Neuron (in vitro differentiated cells): Measurements from ENCODE around the gene CFAP46.

Experiments
- H2AFZ ChIP-seq: one replicate; pipeline ENCODE4 v1.6.1; 2013; ENCODE audit warnings: low read depth, mild to moderate bottlenecking, inconsistent platforms, low read length, moderate library complexity
- H3K27me3 ChIP-seq: one replicate; pipeline ENCODE4 v1.6.1; 2013; ENCODE audit warnings: low read length; ENCODE audit not compliant: insufficient read depth
- H3K36me3 ChIP-seq: one replicate; pipeline ENCODE4 v1.6.1; 2013; ENCODE audit warnings: low read length; ENCODE audit not compliant: insufficient read depth
- H3K4me1 ChIP-seq: one replicate; pipeline ENCODE4 v1.6.1; 2013; ENCODE audit warnings: low read length; ENCODE audit not compliant: insufficient read depth
- H3K4me3 ChIP-seq: 2 replicates; pipeline ENCODE4 v1.5.1; 2013; ENCODE audit warnings: mild to moderate bottlenecking, low read length, moderate library complexity
- H3K9me3 ChIP-seq: one replicate; pipeline ENCODE4 v1.6.1; 2013; ENCODE audit warnings: low read length

The CFAP46 gene

GRCh38 chr10:132817701-132818211 is 124.6 kb downstream of the CFAP46 start:
- Histone ChIP-seq H3K4me3 (no peak overlapping the region), H3K36me3 (no peaks in the 10 kb centered on the region), H2AFZ (no peak overlapping the region), H3K9me3 (peaks cover 3% of the 10 kb centered on the region), H3K4me1 (no peaks in the 10 kb centered on the region), H3K27me3 (peaks cover 4% of the 10 kb centered on the region)

DNA sequence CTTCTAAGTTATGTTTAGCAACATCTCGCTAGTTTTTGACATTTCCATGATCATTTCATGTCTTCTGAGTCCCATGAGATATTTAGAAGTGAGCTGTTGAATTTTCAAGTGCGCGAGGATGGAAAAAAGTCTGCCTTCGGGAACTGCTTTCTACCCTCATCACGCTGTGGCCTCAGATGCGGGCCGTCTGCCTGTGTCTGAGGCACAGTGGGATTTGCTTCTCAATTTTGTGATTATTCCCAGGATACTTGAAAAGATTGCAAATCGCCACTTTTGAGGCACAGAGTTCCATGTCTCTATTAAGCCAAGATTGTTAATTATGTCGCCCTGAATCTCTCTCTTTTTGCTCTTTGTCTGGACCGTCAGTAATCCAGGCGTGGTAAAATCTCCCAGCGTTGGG is 125.7 kb downstream of the CFAP46 start:
- H3K4me3 ChIP-seq: no peak overlapping the region
- peaks cover 4% of the 10 kb centered on the region for H3K27me3 ChIP-seq
- no peaks in the 10 kb centered on the region for H3K36me3 ChIP-seq
- H3K4me1 ChIP-seq: no peaks in the 10 kb centered on the region
- peaks cover 3% of the 10 kb centered on the region for H3K9me3 ChIP-seq
- H2AFZ ChIP-seq: no peak overlapping the region

GRCh38 chr10:132815168-132815857 is 127.1 kb downstream of the CFAP46 start:
- no peaks in the 10 kb centered on the region for H3K4me1 ChIP-seq
- H3K36me3 ChIP-seq: no peaks in the 10 kb centered on the region
- H2AFZ ChIP-seq: no peak overlapping the region
- H3K27me3 ChIP-seq: peaks cover 4% of the 10 kb centered on the region
- peaks cover 3% of the 10 kb centered on the region for H3K9me3 ChIP-seq
- H3K4me3 ChIP-seq: no peak overlapping the region

- Histone ChIP-seq H3K27me3 (peaks cover 7% of the 10 kb centered on the region), H3K36me3 (no peaks in the 10 kb centered on the region), H3K4me1 (no peaks in the 10 kb centered on the region), H3K9me3 (peaks cover under 1% of the 10 kb centered on the region), H2AFZ (no peak overlapping the region), H3K4me3 (no peak overlapping the region)
Measured at GRCh38 chr10:132814469-132814856, 127.9 kb downstream of the CFAP46 start.

DNA sequence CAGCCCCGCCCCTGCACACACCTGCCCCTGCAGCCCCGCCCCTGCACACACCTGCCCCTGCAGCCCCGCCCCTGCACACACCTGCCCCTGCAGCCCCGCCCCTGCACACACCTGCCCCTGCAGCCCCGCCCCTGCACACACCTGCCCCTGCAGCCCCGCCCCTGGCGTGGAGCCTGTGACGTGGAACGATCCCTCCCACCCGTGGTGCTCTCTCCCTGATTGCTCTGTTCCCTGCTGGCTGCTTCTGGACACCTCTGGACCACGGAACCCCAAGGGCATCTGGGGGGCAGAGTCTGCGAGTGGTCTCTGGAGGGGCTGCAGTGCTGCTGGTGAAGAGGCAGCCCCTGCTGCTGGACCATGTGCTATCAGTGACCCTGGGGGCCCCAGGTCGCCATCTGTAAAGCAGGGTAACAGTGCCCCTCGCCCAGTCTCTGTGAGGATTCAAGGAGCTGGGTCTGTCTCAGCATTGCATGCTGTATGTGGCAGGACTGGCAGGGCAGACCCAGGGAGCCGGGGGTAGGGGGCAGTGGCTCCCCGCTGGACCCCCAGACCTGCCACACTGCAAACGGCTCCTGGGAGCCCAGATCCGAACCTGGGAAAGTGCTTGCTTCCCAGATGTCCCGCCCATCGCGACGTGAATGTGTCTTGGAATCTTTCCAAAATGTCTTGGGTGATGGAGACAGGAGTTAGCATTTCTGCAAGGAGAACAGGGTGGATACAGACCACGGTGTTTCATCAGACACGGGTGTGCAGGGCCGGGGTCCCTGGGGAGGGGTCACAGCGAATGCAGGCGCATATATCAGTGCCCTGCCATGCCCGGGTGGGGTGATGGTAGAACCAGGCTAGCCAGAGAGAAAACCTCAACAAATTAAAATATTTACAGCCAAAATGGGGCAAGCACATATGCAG is 128.6 kb downstream of the CFAP46 start:
- Histone ChIP-seq H3K27me3 (peaks cover 7% of the 10 kb centered on the region), H2AFZ (no peak overlapping the region), H3K36me3 (no peaks in the 10 kb centered on the region), H3K9me3 (peaks cover 2% of the 10 kb centered on the region), H3K4me3 (no peak overlapping the region), H3K4me1 (no peaks in the 10 kb centered on the region)

DNA sequence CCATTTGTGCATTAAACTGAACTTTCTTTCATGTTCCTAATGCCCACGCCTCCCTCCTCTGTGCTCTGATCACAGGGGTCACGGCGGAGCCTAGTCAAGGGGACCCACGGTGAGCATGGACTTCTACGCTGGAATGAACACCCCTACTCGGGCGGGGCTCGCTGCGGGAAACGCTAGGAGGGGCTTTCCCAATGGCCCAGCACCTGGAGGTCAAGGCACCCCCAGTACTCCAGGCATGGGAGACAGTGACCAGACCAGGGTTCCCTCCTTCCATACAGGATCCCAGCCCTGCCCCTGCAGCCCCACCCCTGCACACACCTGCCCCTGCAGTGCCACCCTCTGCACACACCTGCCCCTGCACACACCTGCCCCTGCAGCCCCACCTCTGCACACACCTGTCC is 129.4 kb downstream of the CFAP46 start:
- Histone ChIP-seq H3K27me3 (peaks cover 7% of the 10 kb centered on the region), H3K4me3 (no peak overlapping the region), H3K36me3 (no peaks in the 10 kb centered on the region), H3K9me3 (peaks cover 2% of the 10 kb centered on the region), H2AFZ (no peak overlapping the region), H3K4me1 (no peaks in the 10 kb centered on the region)

- no peaks in the 10 kb centered on the region for H3K4me1 ChIP-seq
- H3K9me3 ChIP-seq: peaks cover 2% of the 10 kb centered on the region
- no peak overlapping the region for H2AFZ ChIP-seq
- no peaks in the 10 kb centered on the region for H3K36me3 ChIP-seq
- peaks cover 7% of the 10 kb centered on the region for H3K27me3 ChIP-seq
- H3K4me3 ChIP-seq: no peak overlapping the region
Measured at GRCh38 chr10:132812520-132812919, 129.8 kb downstream of the CFAP46 start.

GRCh38 chr10:132811891-132812481 is 130.4 kb downstream of the CFAP46 start:
- no peak overlapping the region for H2AFZ ChIP-seq
- H3K27me3 ChIP-seq: peaks cover 7% of the 10 kb centered on the region
- H3K9me3 ChIP-seq: peaks cover 2% of the 10 kb centered on the region
- no peaks in the 10 kb centered on the region for H3K36me3 ChIP-seq
- H3K4me1 ChIP-seq: no peaks in the 10 kb centered on the region
- no peak overlapping the region for H3K4me3 ChIP-seq

GRCh38 chr10:132810807-132811700 is 131.3 kb downstream of the CFAP46 start:
- H3K27me3 ChIP-seq: peaks cover 7% of the 10 kb centered on the region
- peaks cover 7% of the 10 kb centered on the region for H3K9me3 ChIP-seq
- no peak overlapping the region for H3K4me3 ChIP-seq
- no peak overlapping the region for H2AFZ ChIP-seq
- no peaks in the 10 kb centered on the region for H3K4me1 ChIP-seq
- no peaks in the 10 kb centered on the region for H3K36me3 ChIP-seq

GRCh38 chr10:132810141-132810806 is 132.1 kb downstream of the CFAP46 start:
- Histone ChIP-seq H2AFZ (no peak overlapping the region), H3K27me3 (peaks cover 6% of the 10 kb centered on the region), H3K4me1 (peaks cover 4% of the 10 kb centered on the region), H3K36me3 (no peaks in the 10 kb centered on the region), H3K4me3 (no peak overlapping the region), H3K9me3 (peaks cover 7% of the 10 kb centered on the region)

- no peak overlapping the region for H2AFZ ChIP-seq
- no peaks in the 10 kb centered on the region for H3K36me3 ChIP-seq
- peaks cover 3% of the 10 kb centered on the region for H3K27me3 ChIP-seq
- no peak overlapping the region for H3K4me3 ChIP-seq
- peaks cover 6% of the 10 kb centered on the region for H3K4me1 ChIP-seq
- H3K9me3 ChIP-seq: peaks cover 7% of the 10 kb centered on the region
Measured at GRCh38 chr10:132809232-132810140, 132.9 kb downstream of the CFAP46 start.
